Neural progenitor cell (in vitro differentiated cells): ENCODE data around the gene MYBPH.

Source experiments
- CTCF ChIP-seq: fragments of 200-600 bp; sonication (generic); IDR thresholded peaks from 2 replicates; pipeline ENCODE4 v1.5.1; 2017; ENCODE audit warnings: antibody characterized with exemption, mild to moderate bottlenecking
- EZH2 ChIP-seq: fragments of 200-600 bp; sonication (generic); IDR thresholded peaks from 2 replicates; pipeline ENCODE4 v1.6.1; 2017; ENCODE audit warnings: antibody characterized with exemption, mild to moderate bottlenecking, moderate library complexity
- EZH2phosphoT487 ChIP-seq: fragments of 200-600 bp; sonication (generic); IDR thresholded peaks from 2 replicates; pipeline ENCODE4 v1.6.1; 2017; ENCODE audit warnings: antibody characterized with exemption

GRCh38 chr1:203217139-203217655 is 41.6 kb upstream of the MYBPH start:
- TF ChIP-seq CTCF, result peak; percentile 27
- no peak for TF ChIP-seq EZH2
- no peak for TF ChIP-seq EZH2phosphoT487
